Hematopoietic multipotent progenitor cell treated with erythropoietin and hydrocortisone succinate and interleukin-3 and kit ligand, for 8 days (in vitro differentiated cells): ENCODE data around the gene URM1.

ENCODE experiments used
- DNase-seq: peaks from one replicate; pipeline ENCODE4 v3.0.0-alpha.2; 2015

Gene URM1

GRCh38 chr9:128388150-128388549 lies 17.0 kb downstream of the URM1 start:
- DNase-seq, result no peak

DNA sequence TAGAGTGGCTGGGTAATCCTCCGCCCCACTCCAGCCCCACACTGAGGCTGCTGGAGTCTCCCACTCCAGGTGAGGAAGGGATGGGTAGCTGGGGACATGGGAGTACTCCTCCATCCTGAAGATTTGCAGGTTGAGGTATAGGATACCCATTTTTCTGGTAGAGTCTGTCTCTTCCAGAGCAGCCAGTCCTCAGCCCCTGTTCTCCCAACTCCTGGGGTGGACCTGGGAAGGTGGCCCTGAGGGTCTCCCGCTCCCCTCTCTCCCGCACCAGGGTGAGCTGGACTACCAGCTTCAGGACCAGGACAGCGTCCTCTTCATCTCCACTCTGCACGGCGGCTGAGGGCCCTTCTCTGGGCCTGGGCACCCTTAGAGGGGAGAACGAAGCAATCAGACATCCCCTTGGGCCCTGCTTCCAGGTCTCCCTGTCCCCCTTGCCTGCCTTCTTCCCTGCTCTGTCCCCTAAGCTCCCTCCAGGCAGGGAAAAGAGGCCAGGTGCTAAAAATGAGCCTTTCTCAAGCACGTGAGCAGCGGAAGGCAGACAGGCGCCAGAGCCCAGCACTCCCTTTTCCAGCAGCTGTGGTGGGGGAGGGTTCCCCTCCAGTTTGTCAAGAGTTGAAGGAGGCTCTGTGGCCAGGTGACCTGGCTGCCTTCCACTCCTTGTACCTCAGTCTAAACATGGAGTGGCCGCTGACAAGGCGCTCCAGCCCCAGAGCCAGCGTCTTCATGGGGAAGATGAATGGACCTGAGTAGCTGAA lies 18.4 kb downstream of the URM1 start:
- DNase-seq, result no peak

DNA sequence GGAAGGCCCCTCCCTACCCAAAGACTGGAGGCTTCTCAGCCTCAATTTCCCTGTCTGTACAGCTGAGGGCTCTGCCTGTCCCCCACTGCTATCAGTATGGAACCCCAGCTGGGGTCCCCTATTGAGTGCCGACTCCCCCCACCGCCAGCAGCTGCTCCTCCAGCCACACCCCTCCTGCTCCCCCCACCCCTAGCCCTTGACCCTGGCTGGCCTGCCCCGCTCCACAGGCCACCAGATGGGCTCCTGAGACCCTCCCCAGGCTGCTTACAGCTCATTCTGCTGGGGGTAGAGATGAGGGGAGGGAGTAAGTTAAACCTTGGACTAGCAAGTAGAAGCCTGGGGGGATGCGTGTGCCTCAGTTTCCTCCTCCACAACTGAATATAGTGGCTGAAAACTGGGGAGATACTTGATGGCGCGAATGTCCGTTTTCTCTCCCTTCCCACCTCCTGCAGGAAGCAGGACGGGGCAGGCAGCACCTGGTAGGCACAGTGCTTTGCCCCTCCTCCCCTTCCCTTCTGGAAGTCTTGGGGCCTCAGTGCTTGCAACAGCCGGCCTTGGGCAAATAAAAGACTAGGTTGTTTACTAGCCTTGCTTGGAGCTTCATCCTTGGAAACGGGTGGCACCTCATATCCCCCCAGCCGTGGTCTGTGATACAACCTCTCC lies 19.1 kb downstream of the URM1 start:
- DNase-seq, result no peak

GRCh38 chr9:128390813-128391711 lies 19.9 kb downstream of the URM1 start:
- DNase-seq, result no peak

- no peak for DNase-seq
Observed at GRCh38 chr9:128391956-128392301, 20.8 kb downstream of the URM1 start.

- DNase-seq, result no peak
Observed at GRCh38 chr9:128392302-128393144, 21.3 kb downstream of the URM1 start.

DNA sequence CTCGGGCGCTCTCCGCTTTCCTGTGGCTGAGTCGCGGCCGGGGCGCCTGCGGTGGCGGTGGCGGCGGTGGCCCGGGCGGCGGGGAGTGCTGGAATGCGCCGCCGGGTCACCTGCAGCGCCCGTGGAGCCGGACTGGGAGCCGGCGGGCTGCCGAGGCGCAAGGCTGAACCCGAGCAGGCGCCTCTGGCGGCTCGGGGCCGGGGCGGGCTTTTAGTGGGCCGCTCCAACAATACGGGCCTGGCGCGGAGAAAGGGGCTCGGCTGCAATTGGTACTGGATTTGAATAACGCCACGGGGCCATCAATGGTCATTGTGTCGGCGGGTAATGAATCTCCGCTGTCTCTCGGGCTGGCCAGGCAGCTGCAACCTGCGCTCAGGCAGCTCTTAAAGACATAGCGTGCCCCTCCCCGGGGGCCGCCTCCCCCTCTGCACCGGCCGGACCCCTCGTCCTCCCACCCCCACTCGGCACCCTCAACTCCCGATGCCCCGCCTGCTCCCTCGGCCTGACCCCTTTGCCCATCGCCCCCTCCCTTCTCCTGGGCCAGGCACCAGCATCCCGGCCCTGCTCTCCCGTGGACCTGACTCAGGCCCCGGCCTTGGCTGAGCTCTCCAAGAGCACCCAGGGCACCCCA lies 22.1 kb downstream of the URM1 start:
- DNase-seq, result no peak

DNA sequence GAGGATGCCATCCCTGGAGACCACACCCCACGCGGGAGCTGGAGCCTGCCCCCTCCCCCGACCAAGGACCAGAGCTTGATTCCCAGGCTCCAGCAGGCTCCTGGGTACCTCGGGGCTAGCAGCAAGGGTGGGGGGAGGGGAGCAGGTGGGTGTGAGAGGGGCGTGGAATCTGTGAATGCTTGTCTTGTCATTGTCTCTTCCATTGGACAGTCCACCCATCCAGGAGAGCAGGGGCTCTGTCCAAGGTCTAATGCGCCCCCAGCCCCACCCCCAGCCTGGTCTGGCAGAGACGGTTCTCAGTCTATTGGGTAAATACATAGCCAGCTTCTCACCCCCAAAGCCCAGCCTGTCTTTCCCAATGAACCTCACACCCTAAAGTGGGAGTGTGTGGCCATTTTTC lies 22.8 kb downstream of the URM1 start:
- DNase-seq, result no peak

DNA sequence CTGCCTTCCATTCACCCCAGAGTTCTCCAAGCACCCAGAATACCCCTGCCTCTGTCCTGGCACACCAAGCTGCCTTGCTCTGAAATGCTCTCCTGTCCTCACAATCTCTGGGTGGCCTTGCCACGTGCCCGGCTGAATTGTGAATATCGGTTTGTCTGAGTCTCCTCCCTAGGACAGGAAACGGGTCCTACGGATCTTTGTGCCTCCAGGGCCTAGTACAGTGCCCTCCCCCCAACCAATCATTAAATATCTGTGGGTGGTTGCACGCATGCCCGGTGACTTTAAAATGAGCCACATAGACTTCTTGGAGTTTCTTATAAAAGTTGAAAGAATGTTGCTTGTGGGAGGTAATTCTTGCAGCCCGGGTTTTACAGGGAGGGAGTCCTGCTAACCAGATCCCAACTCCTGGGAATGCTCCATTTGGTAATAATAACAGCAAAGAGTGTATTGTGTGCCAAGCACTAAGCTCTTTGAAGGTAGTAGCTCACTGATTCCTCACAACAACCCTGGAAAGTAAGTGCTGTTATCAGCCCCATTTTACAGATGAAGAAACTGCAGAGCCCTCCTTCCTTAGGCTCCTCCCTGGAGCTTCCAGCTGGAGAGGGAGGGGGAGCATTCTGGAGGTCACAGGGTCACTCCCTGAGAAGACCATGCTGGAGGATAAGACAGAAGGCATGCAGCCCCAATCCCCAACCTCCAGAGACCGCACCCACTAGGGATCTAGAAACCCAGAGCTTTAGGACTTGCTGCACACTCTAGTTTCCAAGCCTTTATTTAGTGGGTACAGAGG lies 23.4 kb downstream of the URM1 start:
- DNase-seq, result no peak

DNA sequence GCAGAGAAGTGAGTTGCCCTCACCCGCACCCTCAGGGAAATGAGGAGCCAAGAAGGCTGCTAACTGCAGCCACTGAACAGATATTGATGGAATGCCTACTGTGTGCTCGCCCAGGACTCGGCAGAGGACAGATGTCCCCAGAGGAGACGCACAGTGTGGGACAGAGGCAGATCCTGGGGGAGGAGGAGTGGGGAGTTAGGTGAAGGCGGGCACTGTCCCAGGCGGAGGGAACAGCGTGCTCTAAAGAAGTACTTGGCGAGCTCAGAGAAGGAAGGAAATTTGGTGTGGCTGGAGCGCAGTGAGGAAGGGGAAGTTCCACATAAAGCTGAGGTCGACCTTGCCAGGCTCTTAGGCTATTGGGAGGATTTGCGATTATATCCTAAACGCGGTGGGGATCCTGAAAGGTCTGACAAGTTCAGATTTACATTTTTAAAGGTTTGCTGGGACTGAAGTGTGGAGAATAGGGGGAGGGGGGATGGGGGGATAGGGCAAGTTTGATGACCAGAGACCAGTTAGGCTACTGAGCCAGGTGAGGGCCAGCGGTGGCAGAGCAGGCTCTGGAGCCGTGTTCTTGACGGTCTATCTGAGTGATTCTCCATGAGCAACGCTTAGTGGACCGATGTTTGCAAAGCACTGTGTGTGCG lies 25.9 kb downstream of the URM1 start:
- DNase-seq, result no peak

GRCh38 chr9:128397831-128398230 lies 26.7 kb downstream of the URM1 start:
- no peak for DNase-seq

- no peak for DNase-seq
Observed at GRCh38 chr9:128399861-128400260, 28.7 kb downstream of the URM1 start.

DNA sequence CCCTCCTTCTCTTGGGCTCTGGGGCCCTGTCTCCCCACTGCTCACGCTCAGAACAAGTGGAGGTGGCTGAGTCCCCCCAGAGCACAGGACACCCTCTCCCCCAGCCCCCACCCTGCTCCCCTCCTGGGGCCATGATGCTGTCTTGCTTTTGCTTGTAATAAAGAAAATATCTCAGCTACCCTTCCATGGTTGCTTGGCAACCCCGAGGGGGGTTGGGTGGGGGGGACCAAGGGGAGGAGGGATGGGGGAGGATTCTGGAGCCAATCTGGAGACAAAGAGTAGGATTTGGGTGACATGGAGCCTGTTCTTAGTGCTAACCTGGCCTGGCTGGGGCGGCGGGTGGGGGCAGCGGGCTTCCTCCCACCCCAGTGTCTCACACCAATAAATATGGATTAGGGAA lies 33.4 kb downstream of the URM1 start:
- no peak for DNase-seq

GRCh38 chr9:128405077-128405779 lies 34.1 kb downstream of the URM1 start:
- no peak for DNase-seq

DNA sequence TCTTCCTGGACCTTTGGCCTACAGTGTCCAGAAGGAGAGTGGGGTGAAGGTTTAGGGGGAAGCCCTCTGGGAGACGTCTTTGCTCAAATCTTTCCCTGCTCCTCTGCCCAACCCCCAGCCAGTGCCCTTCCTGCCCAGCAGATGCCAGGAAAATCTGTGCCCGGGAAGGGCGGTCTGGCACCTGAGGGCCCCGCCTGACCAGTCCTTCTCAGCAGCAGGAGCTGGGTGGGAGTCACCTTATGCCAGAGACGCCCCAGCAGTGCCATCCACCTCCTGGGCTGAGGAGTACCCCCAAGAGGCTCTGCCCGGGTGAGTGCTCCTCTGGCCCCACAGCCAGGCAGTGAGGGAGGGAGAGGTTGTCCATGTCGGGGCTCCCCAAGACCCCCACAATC lies 34.6 kb downstream of the URM1 start:
- no peak for DNase-seq

GRCh38 chr9:128406848-128407391 lies 35.7 kb downstream of the URM1 start:
- no peak for DNase-seq

- DNase-seq, result no peak
Observed at GRCh38 chr9:128408963-128409431, 37.8 kb downstream of the URM1 start.

- no peak for DNase-seq
Observed at GRCh38 chr9:128409450-128409849, 38.3 kb downstream of the URM1 start.

- no peak for DNase-seq
Observed at GRCh38 chr9:128409978-128410377, 38.8 kb downstream of the URM1 start.
